Right ventricle myocardium inferior (tissue), 1 donor: ENCODE measurements around the gene RNU6-1. TPM values are rescaled to one million over a fixed set of nuclear protein-coding genes. Genes with fewer than 3 reads are reported as not detected.

ENCODE experiments used
- ATAC-seq: fragments of 200-7000 bp; cut with Tn5 transposase; one replicate; pipeline ENCODE4 v1.9.1; 2020; ENCODE audit warnings: mild to moderate bottlenecking, moderate library complexity
- DNase-seq: peaks from one replicate; pipeline ENCODE4 v3.0.0; 2021; ENCODE audit errors: missing footprints
- intact Hi-C: fragments of 100-400 bp; cut with DNase I; formaldehyde crosslinking; loops from one replicate; pipeline ENCODE4 v1.11.0; 2022
- total RNA-seq: library from RNA; stranded (reverse); fragmentation: NEBNext Ultra II Directional; extraction: Animal tissue kit (Norgen Biotek cat#: 25700); gene quantifications from one replicate; pipeline ENCODE4 v1.2.1, GENCODE V29; 2021
- donor health status: DM: no; HTN: yes; CAD: no; lungs with severe emphysema.

RNU6-1 gene
- total RNA-seq, 1 donor from 2014 or later = not detected

DNA sequence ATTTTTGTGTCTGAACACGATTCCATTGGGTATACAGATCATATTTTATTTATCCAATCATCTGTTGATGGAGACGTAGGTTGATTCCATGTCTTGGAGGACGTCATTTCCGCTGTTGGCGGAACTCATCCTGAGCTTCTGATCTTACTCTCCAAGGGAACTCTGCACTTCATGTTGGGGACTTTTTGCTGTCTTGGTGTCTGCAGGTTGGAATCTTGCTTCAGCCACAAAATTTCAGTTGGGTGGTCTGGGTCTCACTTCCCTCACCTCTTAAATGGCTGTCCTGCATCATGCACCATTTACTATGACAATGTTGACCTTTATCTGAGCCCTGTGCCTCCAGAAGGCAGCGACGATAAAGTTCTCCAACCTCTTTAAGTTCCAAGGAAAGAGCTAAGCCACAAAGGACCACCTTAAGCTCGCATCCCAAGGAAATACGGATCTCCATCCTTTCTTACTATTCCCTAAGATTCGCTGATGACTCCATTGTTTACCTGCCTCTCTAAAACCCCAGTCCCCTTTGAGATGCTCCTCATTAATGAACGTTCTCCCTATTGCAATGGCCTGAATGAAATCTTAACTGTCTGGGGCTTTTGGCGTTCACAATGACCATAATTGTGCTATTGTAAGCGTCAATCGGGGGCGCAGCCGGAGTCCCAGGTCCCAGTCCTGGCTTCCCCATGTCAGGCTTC is 23.1 kb upstream of the RNU6-1 start:
- ATAC-seq (no peak), DNase-seq (no peak)
- intact Hi-C loops = loop anchor here (1.0 to 10.0 kb wide), 3 partner anchors 102 to 348 kb away; no protein-coding TSS in a partner anchor

DNA sequence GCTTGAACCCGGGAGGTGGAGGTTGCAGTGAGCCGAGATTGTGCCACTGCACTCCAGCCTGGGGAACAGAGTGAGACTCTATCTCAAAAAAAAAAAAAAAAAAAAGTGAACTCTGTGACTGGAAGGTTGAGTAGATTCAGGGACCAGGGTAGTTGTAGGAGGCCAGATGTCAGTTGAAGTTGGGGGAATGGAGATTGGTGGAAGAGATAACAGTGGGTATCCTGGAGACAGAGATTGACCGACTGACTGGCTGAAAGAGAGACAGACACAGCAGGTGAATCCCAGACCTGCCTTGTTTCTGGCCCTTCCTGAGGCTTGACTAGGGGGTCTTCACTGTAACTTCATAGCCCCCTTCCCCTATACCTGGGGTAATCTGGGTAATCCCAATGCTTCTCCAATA is 22.1 kb upstream of the RNU6-1 start:
- ATAC-seq = no peak
- DNase-seq = no peak
- intact Hi-C loops = loop anchor here (2.0 to 10.0 kb wide), 2 partner anchors 103 to 349 kb away; no protein-coding TSS in a partner anchor

GRCh38 chr15:67859331-67859946 is 19.6 kb upstream of the RNU6-1 start:
- ATAC-seq = no peak
- intact Hi-C loops = no loop called here

DNA sequence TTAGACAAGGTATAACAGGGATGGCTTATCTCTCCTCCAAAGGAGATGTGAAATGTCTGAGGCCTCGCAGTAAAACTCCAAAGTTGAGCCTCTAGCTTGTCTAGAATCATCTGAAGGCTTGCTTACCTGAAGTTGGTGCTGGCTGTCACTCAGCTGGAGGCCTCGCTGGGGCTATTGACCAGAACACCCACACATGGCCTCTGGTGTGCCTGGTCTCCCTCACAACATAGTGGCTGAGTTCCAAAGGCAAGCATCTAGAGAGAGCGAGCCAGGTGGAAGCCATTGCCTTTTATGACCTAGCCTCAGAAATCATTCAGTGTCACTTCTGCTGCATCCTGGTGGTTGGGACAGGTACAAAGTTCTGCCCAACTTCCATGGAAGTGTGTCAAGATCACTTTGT is 17.4 kb upstream of the RNU6-1 start:
- ATAC-seq = no peak
- intact Hi-C loops = no loop called here
- DNase-seq = no peak

More at GRCh38 chr15:67859331-67859946, 19.6 kb upstream of the RNU6-1 start:
- no peak for DNase-seq

GRCh38 chr15:67855842-67856241 is 16.0 kb upstream of the RNU6-1 start:
- intact Hi-C loops = no loop called here
- ATAC-seq (no peak), DNase-seq (no peak)

DNA sequence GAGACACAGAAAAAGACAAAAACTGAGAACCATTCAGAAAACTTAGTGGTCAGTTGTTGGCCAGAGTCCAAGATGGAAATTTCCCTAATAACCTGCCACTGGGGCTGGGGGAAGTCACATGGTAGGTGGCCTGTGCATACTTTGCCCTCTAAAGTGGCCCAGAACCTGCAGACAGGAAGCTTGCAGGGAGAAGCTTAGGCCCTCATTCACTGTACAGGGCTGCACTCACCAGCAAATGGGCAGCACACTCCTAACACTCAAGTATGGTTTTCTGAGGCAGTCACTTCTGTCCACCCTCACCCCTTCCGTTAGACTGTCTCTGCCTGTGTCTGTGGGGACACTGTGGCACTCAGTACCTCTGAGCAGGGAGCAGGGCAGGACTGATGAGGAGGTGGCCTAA is 14.5 kb upstream of the RNU6-1 start:
- ATAC-seq (no peak), DNase-seq (no peak)
- intact Hi-C loops = no loop called here

- intact Hi-C loops = no loop called here
- DNase-seq (no peak), ATAC-seq (no peak)
These were observed 13.6 kb upstream of the RNU6-1 start for GRCh38 chr15:67853454-67853853.

GRCh38 chr15:67852418-67852817 is 12.6 kb upstream of the RNU6-1 start:
- no peak for DNase-seq
- intact Hi-C loops = no loop called here
- no peak for ATAC-seq

DNA sequence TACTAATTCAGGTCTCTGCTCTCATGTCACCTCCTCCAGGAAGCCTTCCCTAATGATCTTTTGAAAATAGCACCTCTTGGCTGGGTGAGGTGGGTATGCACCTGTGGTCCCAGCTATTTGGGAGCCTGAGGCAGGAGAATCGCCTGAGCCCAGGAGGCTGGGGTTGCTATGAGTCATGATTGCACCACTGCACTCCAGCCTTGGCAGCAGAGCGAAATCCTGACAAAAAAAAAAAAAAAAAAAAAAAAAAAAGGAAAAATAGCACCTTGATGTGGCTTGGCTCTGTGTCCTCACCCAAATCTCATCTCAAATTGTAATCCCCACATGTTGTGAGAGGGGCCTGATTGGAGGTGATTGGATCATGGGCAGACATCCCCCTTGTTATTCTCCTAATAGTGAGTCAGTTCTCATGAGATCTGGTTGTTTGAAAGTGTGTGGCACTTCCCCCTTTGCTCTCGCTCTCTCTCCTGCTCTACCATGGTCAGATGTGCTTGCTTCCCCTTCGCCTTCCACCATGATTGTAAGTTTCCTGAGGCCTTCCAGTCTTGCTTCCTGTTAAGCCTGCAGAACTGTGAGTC is 11.2 kb upstream of the RNU6-1 start:
- no peak for ATAC-seq
- no peak for DNase-seq
- intact Hi-C loops = no loop called here

GRCh38 chr15:67850336-67850735 is 10.5 kb upstream of the RNU6-1 start:
- DNase-seq = no peak
- intact Hi-C loops = no loop called here

DNA sequence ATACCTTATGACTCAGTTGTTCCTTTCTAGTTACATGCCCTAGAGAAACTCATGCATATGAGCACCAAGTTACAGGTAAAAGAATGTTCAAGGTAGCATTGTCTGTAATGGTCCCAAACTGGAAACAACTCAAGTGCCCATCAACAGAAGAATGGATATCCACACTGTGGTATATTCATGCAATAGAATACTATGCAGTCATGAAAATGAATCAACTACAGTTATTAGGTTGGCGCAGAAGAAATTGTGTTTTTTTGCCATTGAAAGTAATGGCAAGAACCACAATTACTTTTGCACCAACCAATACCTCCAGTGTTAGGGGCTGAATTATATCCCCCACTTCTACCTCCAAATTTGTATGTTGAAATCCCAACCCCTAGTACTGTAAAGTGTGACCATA is 9.7 kb upstream of the RNU6-1 start:
- intact Hi-C loops = no loop called here
- ATAC-seq (no peak), DNase-seq (no peak)

More at GRCh38 chr15:67850336-67850735, 10.5 kb upstream of the RNU6-1 start:
- ATAC-seq = no peak

- DNase-seq = no peak
- ATAC-seq = no peak
These were observed 6.1 kb upstream of the RNU6-1 start for GRCh38 chr15:67845974-67846373.

DNA sequence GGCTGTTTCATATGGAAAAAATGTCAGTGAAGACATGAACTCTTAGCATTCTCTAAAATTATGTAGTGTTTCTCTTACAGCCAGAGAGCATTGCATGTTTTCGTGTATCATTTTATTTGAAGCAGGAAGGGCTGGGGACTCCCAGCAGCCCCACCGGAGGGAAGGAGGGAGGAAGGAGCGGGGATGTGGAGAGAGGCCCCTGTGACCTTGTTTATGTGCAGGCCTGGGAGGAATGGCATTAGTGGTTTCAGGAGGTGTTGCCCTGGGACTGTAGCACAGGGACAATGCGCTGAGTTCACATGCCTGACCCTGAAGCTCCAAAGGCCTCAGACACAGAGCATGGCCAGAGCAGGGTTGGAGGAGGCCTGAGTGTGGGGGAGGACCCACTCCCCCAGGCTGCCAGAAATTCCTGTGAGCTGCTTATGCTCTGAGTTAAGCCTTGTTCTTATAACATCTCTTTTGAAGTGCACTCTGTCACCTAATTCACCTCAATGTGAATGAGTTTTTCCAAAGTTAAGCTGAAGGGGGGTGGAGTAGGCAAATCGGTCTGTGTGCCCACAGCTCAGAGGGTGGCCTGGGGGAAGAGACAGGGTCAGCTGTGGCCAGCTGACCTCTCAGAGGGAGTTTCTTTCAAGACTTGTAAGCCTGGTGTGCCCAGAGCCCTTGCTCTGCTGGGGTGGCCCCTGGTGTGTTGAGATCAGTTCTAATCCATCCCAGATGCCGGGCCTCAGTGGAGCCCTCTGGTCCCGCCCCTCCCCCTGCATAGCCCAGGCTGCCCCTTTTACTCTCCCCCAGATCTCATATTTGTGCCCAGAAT is 3.9 kb upstream of the RNU6-1 start:
- DNase-seq (no peak), ATAC-seq (no peak)
- intact Hi-C loops = no loop called here

More at GRCh38 chr15:67845974-67846373, 6.1 kb upstream of the RNU6-1 start:
- intact Hi-C loops = no loop called here

- intact Hi-C loops = no loop called here
- no peak for DNase-seq
- no peak for ATAC-seq
These were observed 3.3 kb upstream of the RNU6-1 start for GRCh38 chr15:67843092-67843501.

DNA sequence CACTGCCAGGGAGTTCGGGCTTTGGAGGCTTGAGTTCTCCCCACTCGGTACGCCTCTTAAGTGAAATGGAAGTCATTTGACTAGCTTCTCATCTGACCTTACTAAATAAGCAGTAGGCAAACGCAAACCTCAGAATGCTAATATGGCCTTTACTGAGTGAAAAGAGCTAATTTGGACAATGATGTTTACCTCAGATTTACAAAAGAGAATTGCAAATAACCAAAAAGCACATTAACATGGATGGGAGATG is 1.6 kb upstream of the RNU6-1 start:
- intact Hi-C loops = no loop called here
- DNase-seq (no peak), ATAC-seq (no peak)

DNA sequence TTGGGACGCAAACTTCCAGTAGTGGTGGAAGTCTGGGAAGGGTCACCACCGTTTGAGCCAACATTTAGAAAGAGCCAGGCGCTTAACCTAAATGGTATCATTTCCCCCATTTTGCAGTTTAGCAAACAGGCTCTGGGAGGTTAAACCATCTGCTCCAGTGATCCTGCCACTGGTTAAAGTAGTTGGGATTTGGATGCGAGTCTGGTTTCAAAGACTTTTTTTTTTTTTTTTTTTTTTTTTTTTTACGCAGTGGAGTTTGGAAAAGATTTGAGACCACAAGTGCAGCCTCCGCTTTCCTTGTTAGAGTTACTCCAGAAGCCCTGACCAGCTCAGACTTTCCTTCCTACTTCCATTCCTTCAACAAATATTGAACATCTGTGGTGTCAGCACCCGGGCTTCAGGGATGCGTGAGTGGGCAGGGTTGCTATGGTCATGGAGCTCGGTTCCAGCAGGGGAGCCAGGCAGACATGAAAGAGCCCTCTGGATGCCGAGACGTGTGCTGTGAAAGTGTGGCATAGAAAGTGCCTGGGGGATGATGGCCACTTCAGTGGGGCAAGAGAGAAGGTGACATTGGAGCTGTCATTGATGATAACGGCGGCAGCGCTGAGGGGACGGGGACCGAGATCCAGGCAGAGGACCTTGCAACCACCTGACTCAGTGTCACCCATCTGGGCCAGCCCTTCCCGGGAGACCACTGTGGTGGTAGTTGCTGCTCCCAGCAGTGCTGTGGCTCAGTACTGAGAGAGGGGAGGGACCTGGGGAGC is 1.1 kb upstream of the RNU6-1 start:
- intact Hi-C loops = no loop called here
- ATAC-seq = peak; percentile 15
- no peak for DNase-seq

DNA sequence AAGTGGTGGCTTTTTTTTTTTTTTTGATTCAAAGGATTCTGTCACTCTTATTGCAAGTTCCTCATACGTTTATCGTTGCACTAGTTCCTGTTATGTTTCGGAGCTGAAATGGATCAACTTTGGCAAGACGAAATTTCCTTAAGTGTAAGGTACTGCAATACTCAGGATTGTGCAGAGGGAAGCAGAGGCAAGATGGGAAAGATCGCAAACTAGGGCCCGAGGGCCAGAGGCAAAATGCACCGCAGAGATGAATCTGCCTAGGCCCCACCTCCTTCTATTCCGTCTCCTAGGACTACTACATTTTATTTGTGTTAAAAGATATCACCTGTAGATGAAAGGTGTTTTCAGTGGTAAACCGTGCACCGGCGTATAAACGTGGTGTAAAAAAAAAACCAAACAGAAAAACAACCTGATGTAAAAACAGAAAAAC is 331 bp downstream of the RNU6-1 start:
- peak; percentile 14 for ATAC-seq
- no peak for DNase-seq
- intact Hi-C loops = loop anchor here (5.0 kb wide), 3 partner anchors 317 to 892 kb away; partner anchors contain the start of gene C15orf61

- ATAC-seq = peak; percentile 57
- intact Hi-C loops = loop anchor here (5.0 kb wide), 3 partner anchors 317 to 892 kb away; partner anchors contain the start of gene C15orf61
- DNase-seq = peak; percentile 85
These were observed 984 bp downstream of the RNU6-1 start for GRCh38 chr15:67838789-67839332.
